WI38 (cell line): ENCODE measurements around the gene FEZF2.

Source experiments
- H3K4me3 ChIP-seq: 2 replicates; pipeline ENCODE4 v1.5.1; 2011; ENCODE audit warnings: low read depth, mild to moderate bottlenecking, control low read depth, low read length
- TF ChIP-seq, protein P1 (sequence below): IDR thresholded peaks from 2 replicates; pipeline ENCODE4 v1.5.1; 2012; ENCODE audit warnings: low read depth, mild to moderate bottlenecking, control low read depth, low read length

FEZF2 gene

GRCh38 chr3:62373714-62374333 lies 474 bp upstream of the FEZF2 start:
- TF ChIP-seq, protein P1, sequence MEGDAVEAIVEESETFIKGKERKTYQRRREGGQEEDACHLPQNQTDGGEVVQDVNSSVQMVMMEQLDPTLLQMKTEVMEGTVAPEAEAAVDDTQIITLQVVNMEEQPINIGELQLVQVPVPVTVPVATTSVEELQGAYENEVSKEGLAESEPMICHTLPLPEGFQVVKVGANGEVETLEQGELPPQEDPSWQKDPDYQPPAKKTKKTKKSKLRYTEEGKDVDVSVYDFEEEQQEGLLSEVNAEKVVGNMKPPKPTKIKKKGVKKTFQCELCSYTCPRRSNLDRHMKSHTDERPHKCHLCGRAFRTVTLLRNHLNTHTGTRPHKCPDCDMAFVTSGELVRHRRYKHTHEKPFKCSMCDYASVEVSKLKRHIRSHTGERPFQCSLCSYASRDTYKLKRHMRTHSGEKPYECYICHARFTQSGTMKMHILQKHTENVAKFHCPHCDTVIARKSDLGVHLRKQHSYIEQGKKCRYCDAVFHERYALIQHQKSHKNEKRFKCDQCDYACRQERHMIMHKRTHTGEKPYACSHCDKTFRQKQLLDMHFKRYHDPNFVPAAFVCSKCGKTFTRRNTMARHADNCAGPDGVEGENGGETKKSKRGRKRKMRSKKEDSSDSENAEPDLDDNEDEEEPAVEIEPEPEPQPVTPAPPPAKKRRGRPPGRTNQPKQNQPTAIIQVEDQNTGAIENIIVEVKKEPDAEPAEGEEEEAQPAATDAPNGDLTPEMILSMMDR = no peak
- H3K4me3 ChIP-seq = peak overlapping the region; percentile 16; the same call in 1 of the 2 replicates

DNA sequence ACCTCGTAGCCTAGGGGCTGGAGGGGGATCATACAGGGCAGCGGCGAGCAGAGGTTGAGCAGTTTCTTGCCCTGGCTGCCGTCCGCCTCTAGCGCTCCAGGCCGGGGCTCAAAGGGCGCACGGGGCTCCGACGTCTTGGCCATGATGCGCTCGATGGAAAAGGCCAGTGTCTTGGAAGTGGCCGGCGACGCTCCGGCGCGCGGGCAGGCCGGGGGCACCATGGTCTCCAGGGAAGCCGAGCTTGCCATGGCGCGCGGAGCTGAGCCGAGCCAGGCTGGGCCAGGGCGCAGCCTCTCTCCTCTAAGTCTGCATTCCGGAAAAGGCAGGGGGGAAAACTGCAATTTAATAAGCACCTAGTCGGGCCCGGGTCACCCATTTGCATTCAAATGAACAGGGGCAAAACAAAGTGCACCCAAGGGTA lies 719 bp downstream of the FEZF2 start:
- TF ChIP-seq, protein P1 = no peak
- H3K4me3 ChIP-seq = no peak overlapping the region

- H3K4me3 ChIP-seq = no peak overlapping the region
- TF ChIP-seq, protein P1 = no peak
Measured at GRCh38 chr3:62371720-62372591, 1.4 kb downstream of the FEZF2 start.

GRCh38 chr3:62370858-62371719 lies 2.3 kb downstream of the FEZF2 start:
- H3K4me3 ChIP-seq = no peak overlapping the region
- TF ChIP-seq, protein P1 = no peak

DNA sequence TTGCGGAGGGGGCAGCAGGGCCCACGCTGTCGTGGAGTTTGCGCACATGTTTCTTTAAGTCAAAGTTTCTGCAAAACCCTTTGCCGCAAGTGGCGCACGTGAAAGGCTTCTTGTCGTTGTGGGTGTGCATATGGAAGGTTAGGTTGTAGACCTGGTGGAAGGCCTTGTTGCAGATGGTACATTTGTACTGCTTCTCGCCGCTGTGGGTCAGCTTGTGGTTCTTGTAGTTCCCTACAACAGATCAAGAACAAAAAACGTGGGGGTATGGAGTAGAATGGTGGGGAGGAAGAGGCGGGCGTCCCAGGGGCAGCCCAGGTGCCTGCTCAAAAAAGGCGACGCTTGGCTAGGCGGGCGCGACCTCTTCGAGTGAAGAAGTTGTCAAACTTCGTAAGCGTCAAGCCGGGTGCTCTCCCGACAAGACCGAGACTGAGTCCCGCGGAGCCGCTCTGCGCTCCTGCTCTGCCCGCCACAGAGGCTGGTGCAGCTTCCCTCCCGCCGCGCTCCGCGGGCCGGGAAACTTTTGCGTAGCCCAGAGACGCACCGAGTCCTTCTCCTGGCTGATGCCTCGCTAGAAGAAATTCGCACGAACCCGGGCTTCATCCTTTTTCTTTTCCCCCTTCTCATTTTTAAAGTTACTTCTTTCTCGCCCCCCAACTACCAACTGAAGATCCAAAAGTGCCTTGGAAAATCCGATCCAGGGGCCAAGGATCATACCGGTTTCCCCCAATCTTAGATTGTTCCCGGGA lies 3.1 kb downstream of the FEZF2 start:
- H3K4me3 ChIP-seq = no peak overlapping the region
- TF ChIP-seq, protein P1 = no peak

GRCh38 chr3:62369476-62369743 lies 3.9 kb downstream of the FEZF2 start:
- TF ChIP-seq, protein P1 = no peak
- H3K4me3 ChIP-seq = no peak overlapping the region
